ENCODE results near the gene RALGAPB.
"Not testable (repeated sequence)": the region's sequence is repeated elsewhere in the genome, so short reads cannot be mapped to it uniquely, and the experiment has no call there.

The RALGAPB gene

DNA sequence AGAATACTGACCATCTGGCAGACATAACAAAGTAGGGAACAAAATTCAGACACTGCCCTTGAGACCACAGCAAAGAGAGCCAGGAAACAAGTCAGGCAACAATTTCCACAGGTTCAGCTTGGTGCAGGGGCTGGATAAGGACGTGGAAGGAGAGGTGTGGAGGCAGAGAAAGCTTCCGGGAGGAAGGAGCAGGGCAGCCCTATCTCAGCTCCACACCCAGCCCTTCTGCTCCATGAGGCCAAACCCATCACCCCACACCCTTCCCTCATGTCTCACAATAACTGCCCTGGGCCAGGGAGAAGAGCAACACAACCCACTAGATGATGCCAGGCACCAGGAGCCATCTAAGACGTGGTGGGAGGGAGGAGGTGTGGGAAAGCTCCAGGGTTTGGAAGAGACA is 43.3 kb upstream of the RALGAPB start:
- no peak overlapping the region for H3K4me3 ChIP-seq (ENCODE audit: low read depth, low read length)
- DNase-seq (ENCODE audit: low read depth), result no peak
- TF ChIP-seq, protein P1, sequence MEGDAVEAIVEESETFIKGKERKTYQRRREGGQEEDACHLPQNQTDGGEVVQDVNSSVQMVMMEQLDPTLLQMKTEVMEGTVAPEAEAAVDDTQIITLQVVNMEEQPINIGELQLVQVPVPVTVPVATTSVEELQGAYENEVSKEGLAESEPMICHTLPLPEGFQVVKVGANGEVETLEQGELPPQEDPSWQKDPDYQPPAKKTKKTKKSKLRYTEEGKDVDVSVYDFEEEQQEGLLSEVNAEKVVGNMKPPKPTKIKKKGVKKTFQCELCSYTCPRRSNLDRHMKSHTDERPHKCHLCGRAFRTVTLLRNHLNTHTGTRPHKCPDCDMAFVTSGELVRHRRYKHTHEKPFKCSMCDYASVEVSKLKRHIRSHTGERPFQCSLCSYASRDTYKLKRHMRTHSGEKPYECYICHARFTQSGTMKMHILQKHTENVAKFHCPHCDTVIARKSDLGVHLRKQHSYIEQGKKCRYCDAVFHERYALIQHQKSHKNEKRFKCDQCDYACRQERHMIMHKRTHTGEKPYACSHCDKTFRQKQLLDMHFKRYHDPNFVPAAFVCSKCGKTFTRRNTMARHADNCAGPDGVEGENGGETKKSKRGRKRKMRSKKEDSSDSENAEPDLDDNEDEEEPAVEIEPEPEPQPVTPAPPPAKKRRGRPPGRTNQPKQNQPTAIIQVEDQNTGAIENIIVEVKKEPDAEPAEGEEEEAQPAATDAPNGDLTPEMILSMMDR (IDR thresholded peaks at IDR 0.05; ENCODE audit: control insufficient read depth, extremely low read depth, insufficient read depth), result no peak

DNA sequence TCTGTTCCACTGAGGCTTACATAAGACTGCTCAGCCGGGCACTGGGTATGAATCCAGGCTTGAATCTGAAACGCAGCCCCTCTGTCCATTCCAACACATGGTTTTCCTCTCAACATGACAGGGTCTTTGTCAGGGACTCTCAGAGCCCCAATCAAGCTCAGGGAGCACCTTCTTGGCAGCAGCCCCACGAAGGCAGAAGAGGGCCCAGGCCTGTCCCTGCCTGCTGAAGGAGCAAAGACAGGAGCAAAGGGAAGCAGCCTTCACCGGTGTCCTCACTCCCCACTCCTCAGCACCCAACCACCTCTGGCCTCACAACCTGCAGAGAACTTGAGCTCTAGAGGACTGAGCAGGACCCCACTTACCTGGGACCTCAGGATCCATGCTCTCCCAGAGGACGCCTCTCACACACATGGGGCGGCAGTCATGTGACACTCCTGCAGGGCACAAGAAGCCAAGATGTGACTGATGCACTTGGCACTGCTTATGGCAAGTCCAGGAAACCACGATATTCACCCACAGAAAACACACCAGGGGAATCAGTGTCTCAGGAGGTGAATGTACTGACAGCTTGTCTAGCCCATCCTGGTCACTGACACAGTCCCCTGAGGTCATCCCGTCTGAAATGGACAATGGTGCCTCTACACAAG is 41.8 kb upstream of the RALGAPB start:
- TF ChIP-seq, protein P1 (IDR thresholded peaks at IDR 0.05; ENCODE audit: control insufficient read depth, extremely low read depth, insufficient read depth), result no peak
- DNase-seq (ENCODE audit: low read depth), result no peak
- no peak overlapping the region for H3K4me3 ChIP-seq (ENCODE audit: low read depth, low read length)

DNA sequence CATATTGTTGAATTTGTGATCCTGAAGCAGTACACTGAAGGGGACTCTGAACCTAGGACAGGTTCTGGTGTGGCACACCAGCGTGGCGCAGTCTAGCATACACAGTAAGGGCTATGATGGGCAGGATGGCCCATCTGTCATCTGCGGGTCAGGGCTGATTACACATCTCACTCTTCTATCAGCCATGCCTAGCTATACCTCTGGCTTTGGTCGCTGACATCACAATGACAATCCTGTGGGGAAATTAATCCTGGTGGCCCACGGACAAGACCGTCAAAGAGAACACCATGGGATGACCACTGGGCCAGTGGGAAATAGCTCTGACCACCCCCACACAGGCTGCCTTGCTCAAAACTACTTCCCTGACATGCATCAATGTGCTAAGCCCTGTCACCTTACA is 40.4 kb upstream of the RALGAPB start:
- H3K4me3 ChIP-seq (ENCODE audit: low read depth, low read length), result no peak overlapping the region
- TF ChIP-seq, protein P1 (IDR thresholded peaks at IDR 0.05; ENCODE audit: control insufficient read depth, extremely low read depth, insufficient read depth), result no peak
- no peak for DNase-seq (ENCODE audit: low read depth)

DNA sequence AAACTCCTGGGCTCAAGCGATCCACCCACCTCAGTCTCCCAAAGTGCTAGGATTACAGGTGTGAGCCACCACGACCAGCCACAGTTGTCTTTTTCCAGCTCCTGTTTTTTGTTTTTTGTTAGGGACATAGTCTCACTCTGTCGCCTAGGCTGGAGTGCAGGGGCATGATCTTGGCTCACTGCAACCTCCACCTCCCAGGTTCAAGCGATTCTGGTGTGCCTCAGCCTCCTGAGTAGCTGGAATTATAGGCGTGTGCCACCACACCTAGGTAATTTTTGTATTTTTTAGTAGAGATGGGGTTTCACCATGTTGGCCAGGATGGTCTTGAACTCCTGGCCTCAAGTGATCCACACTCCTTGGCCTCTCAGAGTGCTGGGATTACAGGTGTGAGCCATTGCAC is 39.8 kb upstream of the RALGAPB start:
- H3K4me3 ChIP-seq (ENCODE audit: low read depth, low read length); DNase-seq (ENCODE audit: low read depth): not testable (repeated sequence)

DNA sequence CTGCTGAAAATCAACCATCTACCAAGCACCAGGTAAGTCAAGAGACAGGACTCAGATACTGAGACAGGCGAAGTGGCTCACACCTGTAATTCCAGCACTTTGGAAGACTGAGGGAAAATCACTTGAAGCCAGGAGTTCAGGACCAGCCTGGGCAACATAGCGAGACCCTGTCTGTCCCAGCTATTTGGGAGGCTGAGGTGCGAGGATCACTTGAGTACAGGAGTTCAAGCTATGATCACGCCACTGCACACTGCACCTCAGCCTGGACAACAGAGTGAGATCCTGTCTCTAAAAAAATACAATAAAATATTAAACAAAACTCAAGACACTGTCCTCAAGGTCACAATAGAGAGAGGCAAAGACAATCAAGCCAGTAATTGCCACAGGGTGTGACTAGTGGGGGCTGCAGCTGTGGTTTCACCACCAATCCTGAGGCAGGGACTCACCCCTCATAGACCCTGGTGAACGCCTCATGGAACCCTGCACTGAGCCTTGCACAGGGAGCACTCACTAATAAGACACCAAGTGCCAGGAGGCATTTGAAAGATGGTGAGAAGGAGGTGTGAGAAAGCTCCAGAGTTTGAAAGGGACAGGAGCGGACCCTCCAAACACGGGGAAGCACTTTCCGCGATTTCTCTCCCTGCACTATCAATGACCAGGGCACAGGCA is 39.2 kb upstream of the RALGAPB start:
- DNase-seq (ENCODE audit: low read depth), result no peak
- peak overlapping the region; percentile 97 for H3K4me3 ChIP-seq (ENCODE audit: low read depth, low read length)
- TF ChIP-seq, protein P1 (IDR thresholded peaks at IDR 0.05; ENCODE audit: control insufficient read depth, extremely low read depth, insufficient read depth), result no peak

DNA sequence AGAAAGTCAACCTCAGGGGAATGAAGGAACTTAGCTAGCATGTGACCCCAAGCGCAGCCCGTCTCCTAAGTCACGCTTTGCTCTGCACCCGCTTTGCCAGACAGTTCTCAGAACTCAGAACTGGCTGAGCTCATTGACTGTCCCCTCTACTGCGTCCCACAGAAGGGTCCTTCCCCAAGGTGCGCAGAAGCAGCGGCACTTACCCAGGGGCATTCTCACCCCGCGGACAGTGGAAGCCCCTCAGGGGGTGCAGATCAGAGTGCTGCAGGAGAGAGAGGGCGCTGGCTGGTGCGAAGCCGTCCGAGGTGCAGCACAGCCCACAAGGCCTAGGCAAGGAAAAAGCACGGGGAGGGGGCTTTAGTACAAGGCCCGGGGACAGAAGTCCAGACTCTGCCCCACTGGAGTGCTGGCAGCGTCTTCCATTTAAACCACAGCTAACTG is 38.3 kb upstream of the RALGAPB start:
- TF ChIP-seq, protein P1 (IDR thresholded peaks at IDR 0.05; ENCODE audit: control insufficient read depth, extremely low read depth, insufficient read depth), result 0 out of 2 replicates have a peak, but pooled peaks have one; percentile 7
- peak overlapping the region; percentile 97 for H3K4me3 ChIP-seq (ENCODE audit: low read depth, low read length)
- DNase-seq (ENCODE audit: low read depth), result no peak

DNA sequence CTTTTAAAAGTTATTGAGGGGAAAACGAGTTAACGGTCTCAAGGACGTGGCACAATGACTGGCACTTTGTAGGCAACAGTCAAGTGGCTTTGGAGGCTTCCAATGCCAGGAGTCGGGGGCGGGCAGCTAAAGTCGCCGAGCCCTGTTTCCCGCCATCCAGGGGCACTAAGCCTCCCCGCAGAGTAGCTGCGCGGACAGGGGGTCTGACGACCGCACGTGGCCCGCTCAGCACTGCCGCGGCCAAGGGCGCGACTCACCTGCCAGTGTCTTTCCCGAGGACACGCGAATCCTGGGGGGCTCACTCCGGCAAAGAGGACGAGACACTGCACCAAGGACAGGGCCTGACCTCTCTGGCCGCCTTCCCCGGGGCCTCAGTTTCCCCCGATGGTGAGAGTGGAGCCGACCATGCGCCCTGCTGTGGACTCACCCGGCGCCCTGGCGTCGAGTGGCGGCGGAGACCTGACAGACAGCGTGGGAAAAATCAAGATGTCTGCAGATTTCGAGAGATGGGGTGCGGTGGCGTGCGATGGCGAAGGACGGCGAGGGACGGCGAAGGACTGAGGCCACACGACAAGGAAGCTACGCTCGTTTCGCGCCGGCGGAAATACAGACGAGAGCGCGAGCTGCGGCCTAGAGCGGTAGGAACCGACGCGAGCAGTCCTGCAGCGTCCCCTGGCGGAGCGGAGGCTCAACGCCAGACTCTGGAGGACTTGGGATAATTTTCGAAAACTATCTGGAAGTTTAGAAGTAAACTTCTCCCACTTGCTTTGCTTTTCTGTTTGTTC is 37.7 kb upstream of the RALGAPB start, which contains the start of gene SNHG17:
TSS of gene SNHG17 (minus strand) at position 559 of the 785 bp plus-strand sequence.
- peak within 1 kb of the TSS; percentile 97 for H3K4me3 ChIP-seq (ENCODE audit: low read depth, low read length)
- DNase-seq (ENCODE audit: low read depth), result peak; percentile 86
- TF ChIP-seq, protein P1 (IDR thresholded peaks at IDR 0.05; ENCODE audit: control insufficient read depth, extremely low read depth, insufficient read depth), result peak; percentile 99
